ENCODE results near the gene SPAG6.
"Not testable (repeated sequence)": the region's sequence is repeated elsewhere in the genome, so short reads cannot be mapped to it uniquely, and the experiment has no call there.

DNA sequence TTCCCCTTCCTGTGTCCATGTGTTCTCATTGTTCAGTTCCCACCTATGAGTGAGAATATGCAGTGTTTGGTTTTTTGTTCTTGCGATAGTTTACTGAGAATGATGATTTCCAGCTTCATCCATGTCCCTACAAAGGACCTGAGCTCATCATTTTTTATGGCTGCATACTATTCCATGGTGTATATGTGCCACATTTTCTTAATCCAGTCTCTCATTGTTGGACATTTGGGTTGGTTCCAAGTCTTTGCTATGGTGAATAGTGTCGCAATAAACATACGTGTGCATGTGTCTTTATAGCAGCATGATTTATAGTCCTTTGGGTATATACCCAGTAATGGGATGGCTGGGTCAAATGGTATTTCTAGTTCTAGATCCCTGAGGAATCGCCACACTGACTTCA, 12.5 kb downstream of the SPAG6 start:
- TF ChIP-seq, protein P1, sequence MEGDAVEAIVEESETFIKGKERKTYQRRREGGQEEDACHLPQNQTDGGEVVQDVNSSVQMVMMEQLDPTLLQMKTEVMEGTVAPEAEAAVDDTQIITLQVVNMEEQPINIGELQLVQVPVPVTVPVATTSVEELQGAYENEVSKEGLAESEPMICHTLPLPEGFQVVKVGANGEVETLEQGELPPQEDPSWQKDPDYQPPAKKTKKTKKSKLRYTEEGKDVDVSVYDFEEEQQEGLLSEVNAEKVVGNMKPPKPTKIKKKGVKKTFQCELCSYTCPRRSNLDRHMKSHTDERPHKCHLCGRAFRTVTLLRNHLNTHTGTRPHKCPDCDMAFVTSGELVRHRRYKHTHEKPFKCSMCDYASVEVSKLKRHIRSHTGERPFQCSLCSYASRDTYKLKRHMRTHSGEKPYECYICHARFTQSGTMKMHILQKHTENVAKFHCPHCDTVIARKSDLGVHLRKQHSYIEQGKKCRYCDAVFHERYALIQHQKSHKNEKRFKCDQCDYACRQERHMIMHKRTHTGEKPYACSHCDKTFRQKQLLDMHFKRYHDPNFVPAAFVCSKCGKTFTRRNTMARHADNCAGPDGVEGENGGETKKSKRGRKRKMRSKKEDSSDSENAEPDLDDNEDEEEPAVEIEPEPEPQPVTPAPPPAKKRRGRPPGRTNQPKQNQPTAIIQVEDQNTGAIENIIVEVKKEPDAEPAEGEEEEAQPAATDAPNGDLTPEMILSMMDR (IDR thresholded peaks at IDR 0.05; ENCODE audit: insufficient read depth, low read length) = not testable (repeated sequence)
- not testable (repeated sequence) for TF ChIP-seq POLR2AphosphoS5, GABPA (IDR thresholded peaks at IDR 0.05; ENCODE audit: low read depth)
- TF ChIP-seq, protein P2, sequence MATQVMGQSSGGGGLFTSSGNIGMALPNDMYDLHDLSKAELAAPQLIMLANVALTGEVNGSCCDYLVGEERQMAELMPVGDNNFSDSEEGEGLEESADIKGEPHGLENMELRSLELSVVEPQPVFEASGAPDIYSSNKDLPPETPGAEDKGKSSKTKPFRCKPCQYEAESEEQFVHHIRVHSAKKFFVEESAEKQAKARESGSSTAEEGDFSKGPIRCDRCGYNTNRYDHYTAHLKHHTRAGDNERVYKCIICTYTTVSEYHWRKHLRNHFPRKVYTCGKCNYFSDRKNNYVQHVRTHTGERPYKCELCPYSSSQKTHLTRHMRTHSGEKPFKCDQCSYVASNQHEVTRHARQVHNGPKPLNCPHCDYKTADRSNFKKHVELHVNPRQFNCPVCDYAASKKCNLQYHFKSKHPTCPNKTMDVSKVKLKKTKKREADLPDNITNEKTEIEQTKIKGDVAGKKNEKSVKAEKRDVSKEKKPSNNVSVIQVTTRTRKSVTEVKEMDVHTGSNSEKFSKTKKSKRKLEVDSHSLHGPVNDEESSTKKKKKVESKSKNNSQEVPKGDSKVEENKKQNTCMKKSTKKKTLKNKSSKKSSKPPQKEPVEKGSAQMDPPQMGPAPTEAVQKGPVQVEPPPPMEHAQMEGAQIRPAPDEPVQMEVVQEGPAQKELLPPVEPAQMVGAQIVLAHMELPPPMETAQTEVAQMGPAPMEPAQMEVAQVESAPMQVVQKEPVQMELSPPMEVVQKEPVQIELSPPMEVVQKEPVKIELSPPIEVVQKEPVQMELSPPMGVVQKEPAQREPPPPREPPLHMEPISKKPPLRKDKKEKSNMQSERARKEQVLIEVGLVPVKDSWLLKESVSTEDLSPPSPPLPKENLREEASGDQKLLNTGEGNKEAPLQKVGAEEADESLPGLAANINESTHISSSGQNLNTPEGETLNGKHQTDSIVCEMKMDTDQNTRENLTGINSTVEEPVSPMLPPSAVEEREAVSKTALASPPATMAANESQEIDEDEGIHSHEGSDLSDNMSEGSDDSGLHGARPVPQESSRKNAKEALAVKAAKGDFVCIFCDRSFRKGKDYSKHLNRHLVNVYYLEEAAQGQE (IDR thresholded peaks at IDR 0.05; ENCODE audit: insufficient replicate concordance, low read depth) = not testable (repeated sequence)

Measured in HL-60 (cell line).